ENCODE measurements around the gene ESYT3.

DNA sequence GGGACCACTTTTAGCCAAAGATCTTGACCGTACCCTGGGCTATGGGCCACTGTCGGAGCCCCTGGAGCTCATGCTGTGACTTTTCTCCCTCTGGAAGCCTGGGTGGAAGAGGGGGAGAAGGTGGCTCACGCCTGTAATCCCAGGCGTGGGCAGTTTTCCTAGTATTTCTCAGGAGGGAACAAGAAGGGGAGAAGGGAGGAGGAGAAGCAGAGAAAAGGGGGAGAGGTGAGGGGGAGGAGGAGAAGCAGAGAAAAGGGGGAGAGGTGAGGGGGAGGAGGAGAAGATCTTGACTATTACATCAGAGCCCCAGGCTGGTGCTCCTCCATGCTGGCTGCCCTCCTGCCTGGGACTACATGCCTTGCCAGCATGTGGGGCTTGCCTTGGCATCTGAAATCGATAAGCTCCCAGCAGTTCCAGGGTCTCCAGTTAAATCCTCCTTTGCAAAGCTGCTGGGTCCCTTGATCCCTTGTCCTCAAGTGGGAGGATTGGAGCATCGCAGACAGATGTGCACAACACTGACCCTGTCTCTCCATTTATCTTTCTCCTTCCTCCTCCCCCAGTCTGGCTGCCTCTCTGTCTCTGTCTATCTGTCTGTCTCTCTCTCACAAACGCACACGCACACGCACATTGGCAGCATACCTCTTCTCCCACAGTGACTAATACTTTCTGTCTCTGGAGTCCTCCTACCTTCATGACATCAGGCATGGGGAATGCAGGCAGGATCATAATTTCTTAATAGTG is 44.4 kb upstream of the ESYT3 start:
- TF ChIP-seq, protein P1, sequence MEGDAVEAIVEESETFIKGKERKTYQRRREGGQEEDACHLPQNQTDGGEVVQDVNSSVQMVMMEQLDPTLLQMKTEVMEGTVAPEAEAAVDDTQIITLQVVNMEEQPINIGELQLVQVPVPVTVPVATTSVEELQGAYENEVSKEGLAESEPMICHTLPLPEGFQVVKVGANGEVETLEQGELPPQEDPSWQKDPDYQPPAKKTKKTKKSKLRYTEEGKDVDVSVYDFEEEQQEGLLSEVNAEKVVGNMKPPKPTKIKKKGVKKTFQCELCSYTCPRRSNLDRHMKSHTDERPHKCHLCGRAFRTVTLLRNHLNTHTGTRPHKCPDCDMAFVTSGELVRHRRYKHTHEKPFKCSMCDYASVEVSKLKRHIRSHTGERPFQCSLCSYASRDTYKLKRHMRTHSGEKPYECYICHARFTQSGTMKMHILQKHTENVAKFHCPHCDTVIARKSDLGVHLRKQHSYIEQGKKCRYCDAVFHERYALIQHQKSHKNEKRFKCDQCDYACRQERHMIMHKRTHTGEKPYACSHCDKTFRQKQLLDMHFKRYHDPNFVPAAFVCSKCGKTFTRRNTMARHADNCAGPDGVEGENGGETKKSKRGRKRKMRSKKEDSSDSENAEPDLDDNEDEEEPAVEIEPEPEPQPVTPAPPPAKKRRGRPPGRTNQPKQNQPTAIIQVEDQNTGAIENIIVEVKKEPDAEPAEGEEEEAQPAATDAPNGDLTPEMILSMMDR (IDR thresholded peaks at IDR 0.05) = no peak
- no peak for TF ChIP-seq POLR2A (IDR thresholded peaks at IDR 0.05)
